Caco-2 (cell line): ENCODE measurements around the gene SESN1. TPM values are rescaled to one million over a fixed set of nuclear protein-coding genes. Genes with fewer than 3 reads are reported as not detected.

ENCODE experiments used
- BruUV-seq: library from RNA; stranded (reverse); fragments of 400-500 nt; replicated peaks from 2 replicates; lab custom pipeline; 2021; lab: Mats Ljungman, UMichigan
- CTCF ChIA-PET: fragments of 300-600 bp; sonication (Branson Sonifier 250); formaldehyde crosslinking; loops from one replicate; lab custom pipeline; 2022; ENCODE audit warnings: antibody characterized with exemption; lab: Charles Lee
- POLR2A ChIA-PET: fragments of 300-600 bp; sonication (Branson Sonifier 250); formaldehyde crosslinking; loops from one replicate; lab custom pipeline; 2022; ENCODE audit warnings: antibody characterized with exemption; lab: Charles Lee
- DNase-seq, 2 experiments: peaks; one replicate each; pipeline versions ENCODE4 v3.0.0 to v3.0.0-alpha.2; 2020 to 2022
- H3K27me3 ChIP-seq: replicated peaks from 2 replicates; pipeline ENCODE4 v1.6.0; 2011; ENCODE audit warnings: low read length; ENCODE audit not compliant: control insufficient read depth, insufficient read depth
- H3K36me3 ChIP-seq: 2 replicates; pipeline ENCODE4 v1.5.1; 2011; ENCODE audit warnings: low read length; ENCODE audit not compliant: control insufficient read depth, insufficient read depth
- H3K4me1 ChIP-seq: fragments of 250-450 bp; sonication (Bioruptor Pico); 2 replicates; pipeline ENCODE4 v1.5.1; 2020; ENCODE audit warnings: mild to moderate bottlenecking
- H3K4me3 ChIP-seq: 2 replicates; pipeline ENCODE4 v1.5.1; 2011; ENCODE audit warnings: low read depth, mild to moderate bottlenecking, control low read depth, low read length
- H3K9me3 ChIP-seq: fragments of 250-450 bp; sonication (Bioruptor Pico); 2 replicates; pipeline ENCODE4 v1.5.1; 2020; ENCODE audit warnings: mild to moderate bottlenecking, moderate library complexity
- H3K27ac Mint-ChIP-seq: one replicate; pipeline ENCODE4 v1.8.0; 2022; ENCODE audit warnings: mixed read lengths; ENCODE audit not compliant: unreplicated experiment
- H3K27me3 Mint-ChIP-seq: one replicate; pipeline ENCODE4 v1.8.0; 2022; ENCODE audit warnings: mixed read lengths; ENCODE audit not compliant: insufficient read depth, unreplicated experiment
- H3K36me3 Mint-ChIP-seq: one replicate; pipeline ENCODE4 v1.8.0; 2022; ENCODE audit warnings: mild to moderate bottlenecking, mixed read lengths; ENCODE audit not compliant: insufficient read depth, unreplicated experiment
- H3K4me1 Mint-ChIP-seq: one replicate; pipeline ENCODE4 v1.8.0; 2022; ENCODE audit warnings: low read depth, mixed read lengths; ENCODE audit not compliant: unreplicated experiment
- H3K4me3 Mint-ChIP-seq: one replicate; pipeline ENCODE4 v1.8.0; 2022; ENCODE audit warnings: mild to moderate bottlenecking, moderate library complexity, mixed read lengths; ENCODE audit not compliant: unreplicated experiment
- H3K9me3 Mint-ChIP-seq: one replicate; pipeline ENCODE4 v1.8.0; 2022; ENCODE audit warnings: mixed read lengths; ENCODE audit not compliant: unreplicated experiment
- intact Hi-C: fragments of 100-400 bp; cut with micrococcal nuclease; formaldehyde crosslinking; loops from one replicate; pipeline ENCODE4 v1.10.0; 2022; ENCODE audit not compliant: unreplicated experiment
- total RNA-seq: library from RNA; stranded (reverse); gene quantifications from 2 replicates; pipeline ENCODE4 v1.2.3, GENCODE V29; 2022
- TF ChIP-seq, protein P1 (sequence below), 2 experiments: fragments of 200-600 bp in 1 of 2; IDR thresholded peaks; 1 replicate in 1 of 2; 2 replicates in 1 of 2; pipeline versions ENCODE4 v1.5.1 to v1.8.0; 2011 to 2022; ENCODE audit warnings: antibody characterized with exemption in 1 of 2, control low read depth in 1 of 2, inconsistent platforms in 1 of 2, low read depth in 1 of 2, low read length in 1 of 2, mild to moderate bottlenecking in 1 of 2, moderate library complexity in 1 of 2; ENCODE audit not compliant: insufficient read depth in 1 of 2, severe bottlenecking in 1 of 2, unreplicated experiment in 1 of 2

SESN1 gene
- total RNA-seq, 1 experiment from 2014 or later = 21.9 TPM

DNA sequence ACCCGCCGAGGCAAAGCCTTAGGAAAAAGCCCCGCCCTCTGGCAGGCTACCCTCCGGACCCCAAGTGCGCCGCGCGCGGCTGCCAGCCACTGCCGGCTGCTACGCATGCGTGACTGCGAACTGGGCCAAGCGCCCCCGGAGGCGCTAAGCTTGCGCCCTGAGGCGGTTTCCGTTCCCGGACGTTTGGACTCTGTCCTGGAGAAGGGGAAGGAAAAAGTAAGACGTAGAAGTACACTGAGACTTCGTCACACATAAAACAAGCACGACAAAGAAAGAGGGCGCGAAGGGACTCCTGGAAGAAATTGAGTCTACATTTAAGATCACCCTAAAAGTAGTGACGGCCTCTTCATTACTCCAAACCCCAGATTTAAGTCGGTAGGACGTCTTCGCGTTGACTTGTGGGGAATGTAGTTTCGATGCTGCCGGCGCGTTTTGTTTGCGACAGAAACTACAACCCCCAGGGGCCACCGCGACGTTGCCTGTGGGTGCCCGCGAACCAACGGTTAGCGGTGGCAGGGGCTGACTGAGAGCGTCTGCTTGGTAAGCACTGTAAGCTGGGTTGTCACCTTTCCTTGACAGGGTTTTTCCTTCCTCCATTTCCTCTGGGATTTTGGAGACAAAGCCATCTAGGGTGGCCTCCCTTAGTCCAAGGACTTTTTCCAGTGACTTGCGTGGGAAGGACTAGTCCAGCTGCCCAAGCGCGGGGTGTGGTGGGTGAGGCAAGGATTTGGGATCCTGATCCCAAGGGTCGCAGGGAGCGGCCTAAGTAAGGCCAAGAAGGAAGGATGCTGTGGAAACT lies 589 bp upstream of the SESN1 start, which contains the start of gene CEP57L1:
CEP57L1 (plus strand) TSS at position 472 of the 799 bp plus-strand sequence. CDS start 49,715 bp downstream, outside the sequence.
- ChIA-PET POLR2A (interaction anchor here (0.5 to 1.9 kb wide), 11 partner anchors 16 to 537 kb away, joined by 3 to 18 read pairs (median 4); partner anchors contain the start of genes ARMC2, CD164 and FOXO3), CTCF (interaction anchor here (0.7 to 2.7 kb wide), 5 partner anchors 66 to 537 kb away, joined by 3 to 13 read pairs (median 4); partner anchors contain the start of gene CD164)
- peak; percentile 98 to 99 for DNase-seq
- intact Hi-C loops = loop anchor here (2.0 to 5.0 kb wide), 2 partner anchors 77 to 536 kb away; no protein-coding TSS in a partner anchor
- Mint-ChIP-seq H3K9me3 (no peaks in the 10 kb centered on the region), H3K4me3 (peak within 1 kb of the TSS; percentile 97), H3K27me3 (no peaks in the 10 kb centered on the region), H3K36me3 (peaks cover 9% of the 10 kb centered on the region), H3K4me1 (peaks cover 15% of the 10 kb centered on the region), H3K27ac (peak within 1 kb of the TSS; percentile 100)
- TF ChIP-seq, protein P1, sequence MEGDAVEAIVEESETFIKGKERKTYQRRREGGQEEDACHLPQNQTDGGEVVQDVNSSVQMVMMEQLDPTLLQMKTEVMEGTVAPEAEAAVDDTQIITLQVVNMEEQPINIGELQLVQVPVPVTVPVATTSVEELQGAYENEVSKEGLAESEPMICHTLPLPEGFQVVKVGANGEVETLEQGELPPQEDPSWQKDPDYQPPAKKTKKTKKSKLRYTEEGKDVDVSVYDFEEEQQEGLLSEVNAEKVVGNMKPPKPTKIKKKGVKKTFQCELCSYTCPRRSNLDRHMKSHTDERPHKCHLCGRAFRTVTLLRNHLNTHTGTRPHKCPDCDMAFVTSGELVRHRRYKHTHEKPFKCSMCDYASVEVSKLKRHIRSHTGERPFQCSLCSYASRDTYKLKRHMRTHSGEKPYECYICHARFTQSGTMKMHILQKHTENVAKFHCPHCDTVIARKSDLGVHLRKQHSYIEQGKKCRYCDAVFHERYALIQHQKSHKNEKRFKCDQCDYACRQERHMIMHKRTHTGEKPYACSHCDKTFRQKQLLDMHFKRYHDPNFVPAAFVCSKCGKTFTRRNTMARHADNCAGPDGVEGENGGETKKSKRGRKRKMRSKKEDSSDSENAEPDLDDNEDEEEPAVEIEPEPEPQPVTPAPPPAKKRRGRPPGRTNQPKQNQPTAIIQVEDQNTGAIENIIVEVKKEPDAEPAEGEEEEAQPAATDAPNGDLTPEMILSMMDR (IDR thresholded peaks at IDR 0.05; ENCODE audit: insufficient read depth in 1 of 2, low read depth in 1 of 2, low read length in 1 of 2, severe bottlenecking in 1 of 2, unreplicated experiment in 1 of 2) = no peak
- Histone ChIP-seq H3K9me3 (no peaks in the 10 kb centered on the region), H3K36me3 (no peaks in the 10 kb centered on the region), H3K4me1 (peaks cover 7% of the 10 kb centered on the region; the same call in 1 of the 2 replicates), H3K27me3 (no peaks in the 10 kb centered on the region), H3K4me3 (peak within 1 kb of the TSS; percentile 63)
- BruUV-seq = no TSS peak

DNA sequence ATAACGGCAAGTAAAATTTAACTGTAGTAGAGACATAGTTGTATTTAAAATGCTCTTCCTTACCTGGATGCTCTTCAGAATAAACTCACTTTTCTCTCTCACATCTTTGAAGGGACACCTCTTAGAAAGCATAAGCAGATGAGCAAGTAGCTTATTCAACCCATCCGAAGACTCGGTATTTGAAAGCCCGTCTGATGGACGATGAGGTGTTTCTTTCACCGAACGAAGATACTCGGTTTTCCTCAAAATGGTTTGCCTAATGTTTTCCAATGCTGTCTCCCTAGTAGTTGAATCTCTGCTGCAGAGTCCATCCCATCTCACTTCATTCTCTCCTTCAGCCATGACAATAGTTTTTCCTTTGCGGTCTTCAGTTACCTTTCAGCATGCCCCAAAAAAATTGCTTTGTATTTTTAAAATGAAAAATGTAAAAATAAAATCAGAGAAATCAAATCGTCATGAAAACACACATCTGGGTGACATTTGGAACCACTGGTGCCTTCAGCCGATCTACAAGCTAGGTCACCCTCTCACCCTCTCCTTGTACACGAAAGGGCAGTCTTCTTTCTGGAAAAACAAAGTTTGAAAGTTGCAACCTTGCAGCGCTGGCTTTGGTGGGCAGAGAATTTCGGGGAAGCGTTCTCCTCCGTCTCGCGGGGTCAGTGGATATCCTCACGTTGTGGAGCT lies 772 bp downstream of the SESN1 start:
- H3K4me1 Mint-ChIP-seq = peaks cover 15% of the 10 kb centered on the region
- POLR2A ChIA-PET = interaction anchor here (0.5 to 1.9 kb wide), 14 partner anchors 22 to 1722 kb away, joined by 3 to 18 read pairs (median 5); partner anchors contain the start of genes ARMC2, CD164, CDK19 and FOXO3
- CTCF ChIA-PET = interaction anchor here (0.6 to 2.7 kb wide), 7 partner anchors 22 to 536 kb away, joined by 3 to 13 read pairs (median 4); partner anchors contain the start of genes CD164 and FOXO3
- no peaks in the 10 kb centered on the region for H3K27me3 ChIP-seq
- peaks cover 7% of the 10 kb centered on the region; the same call in 1 of the 2 replicates for H3K4me1 ChIP-seq
- intact Hi-C loops = loop anchor here (1.0 to 5.0 kb wide), 3 partner anchors 289 to 535 kb away; no protein-coding TSS in a partner anchor
- no peaks in the 10 kb centered on the region for H3K36me3 ChIP-seq
- H3K9me3 ChIP-seq = no peaks in the 10 kb centered on the region
- no peak for DNase-seq
- peaks cover 9% of the 10 kb centered on the region for H3K36me3 Mint-ChIP-seq
- peak overlapping the region; percentile 97 for H3K4me3 Mint-ChIP-seq
- H3K9me3 Mint-ChIP-seq = no peaks in the 10 kb centered on the region
- TF ChIP-seq, protein P1 (IDR thresholded peaks at IDR 0.05; ENCODE audit: insufficient read depth in 1 of 2, low read depth in 1 of 2, low read length in 1 of 2, severe bottlenecking in 1 of 2, unreplicated experiment in 1 of 2) = no peak
- peak overlapping the region; percentile 100 for H3K27ac Mint-ChIP-seq
- no peaks in the 10 kb centered on the region for H3K27me3 Mint-ChIP-seq
- peak overlapping the region; percentile 63 for H3K4me3 ChIP-seq
- BruUV-seq = TSS peak; percentile 34

DNA sequence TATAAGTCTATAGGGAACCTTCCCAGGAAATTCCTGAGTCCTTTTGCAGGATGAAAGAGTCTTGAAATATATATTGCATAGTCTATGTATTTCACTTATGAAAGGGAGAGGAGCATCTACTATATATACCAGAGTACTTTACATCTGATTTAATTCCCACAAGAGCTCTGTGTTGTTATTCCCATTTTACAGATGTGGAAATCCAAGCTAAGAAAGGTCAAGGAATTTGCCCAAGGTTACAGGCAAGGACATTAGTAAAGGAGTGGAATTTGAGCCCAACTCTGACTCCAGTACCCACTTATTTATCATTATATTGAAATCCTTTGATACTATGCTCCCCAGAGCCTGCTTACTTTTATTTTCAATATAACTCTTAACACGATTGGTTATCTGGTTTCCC lies 2.6 kb downstream of the SESN1 start:
- ChIA-PET POLR2A (no interaction called here), CTCF (no interaction called here)
- DNase-seq = no peak
- Histone ChIP-seq H3K27me3 (no peaks in the 10 kb centered on the region), H3K9me3 (no peaks in the 10 kb centered on the region), H3K4me3 (no peak overlapping the region), H3K36me3 (no peaks in the 10 kb centered on the region), H3K4me1 (peaks cover 7% of the 10 kb centered on the region; the same call in 1 of the 2 replicates)
- TF ChIP-seq, protein P1 (IDR thresholded peaks at IDR 0.05; ENCODE audit: insufficient read depth in 1 of 2, low read depth in 1 of 2, low read length in 1 of 2, severe bottlenecking in 1 of 2, unreplicated experiment in 1 of 2) = no peak
- Mint-ChIP-seq H3K36me3 (peaks cover 9% of the 10 kb centered on the region), H3K27me3 (no peaks in the 10 kb centered on the region), H3K4me3 (peak overlapping the region; percentile 97), H3K9me3 (no peaks in the 10 kb centered on the region), H3K27ac (no peak overlapping the region), H3K4me1 (peaks cover 16% of the 10 kb centered on the region)
- BruUV-seq = no TSS peak
- intact Hi-C loops = loop anchor here (5.0 kb wide), 1 partner anchor 360 kb away; no protein-coding TSS in a partner anchor
